ENCODE measurements around the gene CCDC15.

Gene CCDC15

GRCh38 chr11:125070699-125071254 is 116.8 kb downstream of the CCDC15 start:
- in situ Hi-C loops (cut with HindIII; ENCODE audit: low sequenced_read_pairs), result no loop called here
- TF ChIP-seq CTCF (IDR thresholded peaks at IDR 0.05; ENCODE audit: low read depth, low read length), result no peak
- H3K4me3 ChIP-seq (ENCODE audit: low read depth, low read length), result no peak overlapping the region
- DNase-seq (ENCODE audit: low read depth, low spot score), result peak; percentile 31

GRCh38 chr11:125071435-125071834 is 117.4 kb downstream of the CCDC15 start:
- no peak overlapping the region for H3K4me3 ChIP-seq (ENCODE audit: low read depth, low read length)
- in situ Hi-C loops (cut with HindIII; ENCODE audit: low sequenced_read_pairs), result no loop called here
- no peak for TF ChIP-seq CTCF (IDR thresholded peaks at IDR 0.05; ENCODE audit: low read depth, low read length)
- DNase-seq (ENCODE audit: low read depth, low spot score), result no peak

GRCh38 chr11:125071846-125072217 is 117.8 kb downstream of the CCDC15 start:
- no peak overlapping the region for H3K4me3 ChIP-seq (ENCODE audit: low read depth, low read length)
- in situ Hi-C loops (cut with HindIII; ENCODE audit: low sequenced_read_pairs), result no loop called here
- no peak for TF ChIP-seq CTCF (IDR thresholded peaks at IDR 0.05; ENCODE audit: low read depth, low read length)
- no peak for DNase-seq (ENCODE audit: low read depth, low spot score)

- in situ Hi-C loops (cut with HindIII; ENCODE audit: low sequenced_read_pairs), result no loop called here
- no peak for TF ChIP-seq CTCF (IDR thresholded peaks at IDR 0.05; ENCODE audit: low read depth, low read length)
- no peak for DNase-seq (ENCODE audit: low read depth, low spot score)
- H3K4me3 ChIP-seq (ENCODE audit: low read depth, low read length), result no peak overlapping the region
Measured at GRCh38 chr11:125072218-125072960, 118.4 kb downstream of the CCDC15 start.

- no peak overlapping the region for H3K4me3 ChIP-seq (ENCODE audit: low read depth, low read length)
Measured at GRCh38 chr11:125072961-125073590, 119.1 kb downstream of the CCDC15 start.

More at GRCh38 chr11:125072961-125073590, 119.1 kb downstream of the CCDC15 start:
- DNase-seq (ENCODE audit: low read depth, low spot score), result no peak
- in situ Hi-C loops (cut with HindIII; ENCODE audit: low sequenced_read_pairs), result no loop called here
- TF ChIP-seq CTCF (IDR thresholded peaks at IDR 0.05; ENCODE audit: low read depth, low read length), result no peak
